Epithelial cell of esophagus (primary cell): ENCODE results near the gene ATF6.

ENCODE experiments used
- DNase-seq: peaks from one replicate; pipeline ENCODE4 v3.0.0; 2010; ENCODE audit warnings: low read depth
- H3K4me3 ChIP-seq: 2 replicates; pipeline ENCODE4 v1.5.1; 2011; ENCODE audit warnings: mild to moderate bottlenecking, low read length, control low read depth
- CTCF ChIP-seq: IDR thresholded peaks from 2 replicates; pipeline ENCODE4 v1.5.1; 2011; ENCODE audit warnings: low read depth, mild to moderate bottlenecking, low read length, control low read depth, inconsistent platforms; ENCODE audit not compliant: insufficient read depth; ENCODE audit errors: missing control alignments

Gene ATF6

GRCh38 chr1:161956097-161956496, 190.0 kb downstream of the ATF6 start:
- no peak for DNase-seq
- no peak overlapping the region for H3K4me3 ChIP-seq
- TF ChIP-seq CTCF: no peak

- TF ChIP-seq CTCF: no peak
- H3K4me3 ChIP-seq: no peak overlapping the region
Observed at GRCh38 chr1:161956930-161957329, 190.8 kb downstream of the ATF6 start.

GRCh38 chr1:161958425-161958824, 192.3 kb downstream of the ATF6 start:
- no peak overlapping the region for H3K4me3 ChIP-seq
- peak; percentile 62 for DNase-seq
- no peak for TF ChIP-seq CTCF

More at GRCh38 chr1:161956930-161957329, 190.8 kb downstream of the ATF6 start:
- DNase-seq: no peak

- no peak for TF ChIP-seq CTCF
- DNase-seq: peak; percentile 55
Observed at GRCh38 chr1:161962091-161962887, 196.2 kb downstream of the ATF6 start.

GRCh38 chr1:161966067-161966466, 199.9 kb downstream of the ATF6 start:
- H3K4me3 ChIP-seq: no peak overlapping the region
- TF ChIP-seq CTCF: no peak
- no peak for DNase-seq

More at GRCh38 chr1:161962091-161962887, 196.2 kb downstream of the ATF6 start:
- no peak overlapping the region for H3K4me3 ChIP-seq

GRCh38 chr1:161970036-161970435, 203.9 kb downstream of the ATF6 start:
- no peak for TF ChIP-seq CTCF
- DNase-seq: no peak
- no peak overlapping the region for H3K4me3 ChIP-seq

GRCh38 chr1:161970633-161971032, 204.5 kb downstream of the ATF6 start:
- no peak for DNase-seq
- no peak overlapping the region for H3K4me3 ChIP-seq
- TF ChIP-seq CTCF: no peak
